Measurements from ENCODE around the gene TOX3. TPM values are rescaled to one million over a fixed set of nuclear protein-coding genes. Genes with fewer than 3 reads are reported as not detected.

Gene TOX3
- total and polyA plus RNA-seq, 4 donors, result 1.6 to 5.3 (median 2.0) TPM

DNA sequence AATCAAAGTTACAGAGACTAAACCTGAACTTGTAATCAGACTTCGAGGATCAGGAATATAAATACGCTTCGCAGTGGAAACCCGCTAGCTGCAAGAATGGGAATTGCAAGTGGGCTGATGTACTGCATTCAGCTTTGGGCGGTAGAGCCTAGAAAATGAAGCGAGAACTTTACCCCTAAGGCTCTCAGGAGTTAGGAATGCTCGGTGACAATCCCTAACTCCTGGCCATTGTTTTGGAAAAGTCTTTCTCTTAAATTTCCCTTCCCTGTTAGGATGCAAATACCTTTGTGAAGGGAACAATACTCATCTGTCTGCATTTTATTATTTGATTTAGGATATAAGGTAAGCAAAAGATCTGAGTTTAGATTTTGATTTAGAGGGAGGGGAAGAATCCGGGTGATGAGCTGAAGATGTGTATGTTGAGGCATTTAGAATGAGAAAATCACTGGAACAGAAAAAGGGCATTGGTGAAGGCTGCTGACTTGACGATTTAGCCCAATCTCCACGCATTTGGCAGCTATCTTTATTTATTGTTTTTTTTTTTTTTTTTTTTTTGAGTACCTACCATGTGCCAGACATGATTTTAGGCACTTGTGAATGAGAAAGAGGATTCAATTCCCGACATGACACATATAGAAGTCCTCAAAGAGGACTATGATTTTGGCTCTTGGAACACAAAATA lies 2.2 kb upstream of the TOX3 start:
- Histone ChIP-seq H3K4me3 (no peak overlapping the region), H3K36me3 (ENCODE audit: control insufficient read depth in 4 of 4, insufficient read depth in 4 of 4, low read length in 4 of 4) (no peaks in the 10 kb centered on the region), H3K4me1 (ENCODE audit: control insufficient read depth in 5 of 5, insufficient read depth in 5 of 5, low read length in 5 of 5) (peaks cover 0 to 18% (median 0%) of the 10 kb centered on the region in 5 donors), H3K9ac (ENCODE audit: insufficient read depth in 1 of 2, low read length in 2 of 2) (no peak overlapping the region), H3K9me3 (ENCODE audit: control insufficient read depth in 4 of 4, insufficient read depth in 3 of 4, low read length in 3 of 4) (peaks cover 0 to 4% (median 0%) of the 10 kb centered on the region in 4 donors), H3K27ac (ENCODE audit: low read depth in 1 of 2, low read length in 1 of 2) (no peak overlapping the region), H3K27me3 (ENCODE audit: control insufficient read depth in 3 of 3, insufficient read depth in 3 of 3, low read length in 2 of 3) (peaks cover 7 to 39% (median 15%) of the 10 kb centered on the region in 3 donors)
- WGBS, 2 donors, result 22 to 34% methylated on average over 11 of the region's 11 CpGs
- peak in 2 of 3 donors; percentile 52 to 58 for DNase-seq
- TF ChIP-seq, protein P1, sequence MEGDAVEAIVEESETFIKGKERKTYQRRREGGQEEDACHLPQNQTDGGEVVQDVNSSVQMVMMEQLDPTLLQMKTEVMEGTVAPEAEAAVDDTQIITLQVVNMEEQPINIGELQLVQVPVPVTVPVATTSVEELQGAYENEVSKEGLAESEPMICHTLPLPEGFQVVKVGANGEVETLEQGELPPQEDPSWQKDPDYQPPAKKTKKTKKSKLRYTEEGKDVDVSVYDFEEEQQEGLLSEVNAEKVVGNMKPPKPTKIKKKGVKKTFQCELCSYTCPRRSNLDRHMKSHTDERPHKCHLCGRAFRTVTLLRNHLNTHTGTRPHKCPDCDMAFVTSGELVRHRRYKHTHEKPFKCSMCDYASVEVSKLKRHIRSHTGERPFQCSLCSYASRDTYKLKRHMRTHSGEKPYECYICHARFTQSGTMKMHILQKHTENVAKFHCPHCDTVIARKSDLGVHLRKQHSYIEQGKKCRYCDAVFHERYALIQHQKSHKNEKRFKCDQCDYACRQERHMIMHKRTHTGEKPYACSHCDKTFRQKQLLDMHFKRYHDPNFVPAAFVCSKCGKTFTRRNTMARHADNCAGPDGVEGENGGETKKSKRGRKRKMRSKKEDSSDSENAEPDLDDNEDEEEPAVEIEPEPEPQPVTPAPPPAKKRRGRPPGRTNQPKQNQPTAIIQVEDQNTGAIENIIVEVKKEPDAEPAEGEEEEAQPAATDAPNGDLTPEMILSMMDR (IDR thresholded peaks at IDR 0.05; ENCODE audit: control extremely low read depth, extremely low read depth), result no peak
- no peak for ATAC-seq (ENCODE audit: insufficient read depth, low FRiP score)

DNA sequence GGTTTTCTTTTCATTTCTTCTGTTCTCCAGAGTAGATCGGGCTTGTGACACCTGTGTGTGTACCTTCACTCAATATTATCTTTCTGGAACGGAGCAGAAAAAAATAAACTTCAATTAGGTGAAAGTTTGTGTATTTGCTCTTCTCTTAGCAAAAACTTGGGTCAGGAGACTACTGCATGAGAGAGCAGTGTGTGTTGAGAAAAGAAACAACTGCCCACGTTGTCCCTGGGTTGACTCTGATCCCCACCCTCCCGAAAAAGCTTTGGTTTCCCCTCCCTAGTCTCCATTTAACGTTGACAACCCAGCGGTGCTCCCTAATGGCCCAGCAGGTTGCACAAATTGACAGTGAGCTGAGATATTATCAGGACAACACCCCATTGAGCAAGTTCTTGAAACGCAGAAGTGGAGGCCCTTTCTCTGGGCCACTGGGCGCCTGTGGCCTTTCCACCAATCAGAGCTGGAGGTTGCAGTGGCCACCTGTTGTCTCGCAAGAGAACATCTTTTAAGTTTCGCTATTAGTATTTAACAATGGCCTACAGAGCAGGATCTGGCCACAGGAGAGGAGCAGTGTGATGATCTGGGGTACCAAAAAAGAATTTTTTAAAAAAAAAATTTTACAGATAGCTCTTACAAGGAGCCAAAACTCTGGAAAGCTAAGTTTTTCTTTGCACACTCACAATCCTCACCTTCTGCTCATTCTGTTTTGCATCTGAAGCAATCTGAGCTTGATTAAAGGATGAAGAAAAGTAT lies 1.5 kb upstream of the TOX3 start:
- DNase-seq (no peak), ATAC-seq (ENCODE audit: insufficient read depth, low FRiP score) (no peak)
- 22 to 34% methylated on average over 10 of the region's 10 CpGs for WGBS, 2 donors
- Histone ChIP-seq H3K9ac (ENCODE audit: insufficient read depth in 1 of 2, low read length in 2 of 2) (no peak overlapping the region), H3K4me3 (no peak overlapping the region), H3K36me3 (ENCODE audit: control insufficient read depth in 4 of 4, insufficient read depth in 4 of 4, low read length in 4 of 4) (no peaks in the 10 kb centered on the region), H3K27me3 (ENCODE audit: control insufficient read depth in 3 of 3, insufficient read depth in 3 of 3, low read length in 2 of 3) (peaks cover 7 to 45% (median 15%) of the 10 kb centered on the region in 3 donors), H3K9me3 (ENCODE audit: control insufficient read depth in 4 of 4, insufficient read depth in 3 of 4, low read length in 3 of 4) (peaks cover 0 to 4% (median 0%) of the 10 kb centered on the region in 4 donors), H3K4me1 (ENCODE audit: control insufficient read depth in 5 of 5, insufficient read depth in 5 of 5, low read length in 5 of 5) (peaks cover 0 to 23% (median 0%) of the 10 kb centered on the region in 5 donors), H3K27ac (ENCODE audit: low read depth in 1 of 2, low read length in 1 of 2) (no peak overlapping the region)
- TF ChIP-seq, protein P1 (IDR thresholded peaks at IDR 0.05; ENCODE audit: control extremely low read depth, extremely low read depth), result no peak

DNA sequence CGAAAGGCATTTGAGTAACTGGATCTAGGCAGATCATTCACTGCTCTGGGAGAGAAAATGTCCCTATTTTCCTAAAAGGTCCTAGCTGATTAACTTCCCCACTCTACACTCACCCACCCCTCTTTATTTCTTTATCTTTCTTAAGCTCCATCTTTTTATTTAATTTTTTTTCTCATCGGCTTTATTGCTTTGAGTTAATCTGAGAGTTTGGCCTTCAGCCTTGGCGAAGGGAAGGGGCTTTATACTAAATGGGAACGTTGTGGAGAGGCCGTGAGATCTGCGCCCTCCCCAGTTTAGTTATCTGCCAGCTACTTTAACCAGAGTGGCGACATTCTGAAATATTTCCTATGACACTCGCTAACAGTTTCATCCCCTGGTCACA lies 882 bp upstream of the TOX3 start:
- Histone ChIP-seq H3K4me1 (ENCODE audit: control insufficient read depth in 5 of 5, insufficient read depth in 5 of 5, low read length in 5 of 5) (peaks cover 0 to 23% (median 0%) of the 10 kb centered on the region in 5 donors), H3K9me3 (ENCODE audit: control insufficient read depth in 4 of 4, insufficient read depth in 3 of 4, low read length in 3 of 4) (peaks cover 0 to 4% (median 0%) of the 10 kb centered on the region in 4 donors), H3K27me3 (ENCODE audit: control insufficient read depth in 3 of 3, insufficient read depth in 3 of 3, low read length in 2 of 3) (peaks cover 7 to 46% (median 15%) of the 10 kb centered on the region in 3 donors), H3K9ac (ENCODE audit: insufficient read depth in 1 of 2, low read length in 2 of 2) (no peak overlapping the region), H3K36me3 (ENCODE audit: control insufficient read depth in 4 of 4, insufficient read depth in 4 of 4, low read length in 4 of 4) (no peaks in the 10 kb centered on the region), H3K27ac (ENCODE audit: low read depth in 1 of 2, low read length in 1 of 2) (no peak overlapping the region), H3K4me3 (no peak overlapping the region)
- ATAC-seq (ENCODE audit: insufficient read depth, low FRiP score), result no peak
- TF ChIP-seq, protein P1 (IDR thresholded peaks at IDR 0.05; ENCODE audit: control extremely low read depth, extremely low read depth), result no peak
- 36 to 52% methylated on average over 8 of the region's 8 CpGs for WGBS, 2 donors
- DNase-seq, result peak in 1 of 3 donors; percentile 15

All from lung (tissue), 12 donors.